ENCODE data around the gene CASKIN1. TPM values are rescaled to one million over a fixed set of nuclear protein-coding genes. Genes with fewer than 3 reads are reported as not detected.
A peak's percentile ranks its signal among the peaks of the same experiment; 100 is the strongest.

The CASKIN1 gene
- total RNA-seq, 1 experiment from 2014 or later = not detected

DNA sequence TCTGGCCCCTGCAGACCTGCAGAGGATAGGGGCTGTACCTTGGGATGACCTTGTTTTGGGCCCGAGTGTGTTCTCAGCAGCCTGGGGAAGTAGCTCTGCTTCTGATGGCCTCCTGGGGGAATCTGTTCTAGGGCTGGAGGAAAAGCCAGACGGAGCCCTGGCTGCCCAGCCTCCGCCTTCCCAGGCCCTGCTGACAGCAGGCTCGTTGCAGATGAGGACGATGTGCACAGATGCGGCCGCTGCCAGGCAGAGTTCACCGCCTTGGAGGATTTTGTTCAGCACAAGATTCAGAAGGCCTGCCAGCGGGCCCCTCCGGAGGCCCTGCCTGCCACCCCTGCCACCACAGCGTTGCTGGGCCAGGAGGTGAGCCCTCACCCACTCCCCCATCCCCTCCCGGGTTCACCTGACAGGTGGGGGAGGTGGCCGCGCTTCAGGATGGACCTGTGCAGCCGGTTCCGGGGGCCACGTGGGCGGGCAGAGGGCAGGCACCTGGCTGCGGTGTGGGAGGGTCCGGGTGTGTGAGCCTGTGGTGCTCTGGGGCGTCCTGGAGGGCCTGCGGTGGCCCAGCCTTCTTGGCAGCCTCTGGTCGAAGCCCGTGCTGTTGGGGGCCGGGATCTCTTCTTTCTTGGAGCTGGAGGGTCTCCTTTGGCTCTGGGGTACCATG is 31.9 kb upstream of the CASKIN1 start:
- Histone ChIP-seq H3K4me1 (replicated peaks) (peaks cover 20% of the 10 kb centered on the region), H3K36me3 (peaks cover 68% of the 10 kb centered on the region), H3K4me3 (no peak overlapping the region), H3K27ac (no peak overlapping the region), H3K9me3 (replicated peaks) (no peaks in the 10 kb centered on the region), H3K27me3 (replicated peaks) (no peaks in the 10 kb centered on the region)
- no peak for DNase-seq (ENCODE audit: low read depth in 1 of 2, low spot score in 2 of 2)

DNA sequence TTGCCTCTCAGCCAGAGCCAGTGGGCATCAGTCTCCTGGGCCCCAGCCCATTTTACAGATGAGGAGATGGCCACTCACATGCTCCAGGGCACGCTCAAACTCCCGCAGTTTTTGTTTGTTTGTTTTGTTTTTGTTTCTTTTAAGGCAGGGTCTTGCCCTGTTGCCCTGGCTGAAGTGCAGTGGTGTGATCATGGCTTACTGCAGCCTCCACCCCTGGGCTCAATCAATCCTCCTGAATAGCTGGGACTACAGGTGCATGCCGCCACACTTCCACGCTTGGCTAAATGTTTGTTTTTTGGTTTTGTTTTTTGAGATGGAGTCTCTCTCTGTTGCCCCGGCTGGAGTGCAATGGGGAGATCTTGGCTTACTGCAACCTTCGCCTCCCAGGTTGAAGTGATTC is 30.5 kb upstream of the CASKIN1 start:
- DNase-seq (ENCODE audit: low read depth in 1 of 2, low spot score in 2 of 2) = no peak
- Histone ChIP-seq H3K27me3 (replicated peaks) (no peaks in the 10 kb centered on the region), H3K36me3 (peaks cover 55% of the 10 kb centered on the region)

DNA sequence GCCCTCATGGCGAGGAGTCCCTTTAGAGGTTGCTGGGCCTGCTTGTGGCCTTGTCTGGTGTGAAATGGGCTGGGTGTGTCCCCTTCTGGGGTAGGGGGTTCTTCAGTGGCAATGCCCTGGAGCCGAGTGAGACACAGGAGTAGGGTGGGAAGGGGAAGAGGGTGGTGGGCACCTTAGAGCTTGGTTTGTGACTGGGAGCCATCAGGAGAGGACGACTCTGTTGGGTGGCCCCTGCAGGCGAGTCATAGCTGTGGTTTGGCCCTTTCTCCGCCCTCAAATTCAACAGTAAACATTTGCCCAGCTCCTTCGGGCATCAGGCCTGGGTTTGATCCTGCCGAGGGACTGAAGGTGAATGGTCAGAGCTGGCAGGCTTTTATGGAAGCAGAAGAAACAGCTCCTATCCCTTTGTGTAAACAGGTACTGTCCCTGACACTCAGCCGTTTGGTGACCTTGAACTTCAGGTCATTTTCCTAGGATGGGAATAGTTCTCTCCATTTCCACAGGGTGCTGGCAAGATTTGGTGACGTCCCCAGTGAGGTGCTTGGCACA is 29.9 kb upstream of the CASKIN1 start:
- Histone ChIP-seq H3K9me3 (replicated peaks) (no peaks in the 10 kb centered on the region), H3K4me1 (replicated peaks) (peaks cover 20% of the 10 kb centered on the region), H3K27me3 (replicated peaks) (no peaks in the 10 kb centered on the region), H3K27ac (no peak overlapping the region), H3K36me3 (peaks cover 49% of the 10 kb centered on the region), H3K4me3 (no peak overlapping the region)
- DNase-seq (ENCODE audit: low read depth in 1 of 2, low spot score in 2 of 2) = peak in 1 of 2 experiments; percentile 45

More for the DNA sequence above, 30.5 kb upstream of the CASKIN1 start:
- Histone ChIP-seq H3K9me3 (replicated peaks) (no peaks in the 10 kb centered on the region), H3K4me1 (replicated peaks) (peaks cover 20% of the 10 kb centered on the region), H3K4me3 (no peak overlapping the region), H3K27ac (no peak overlapping the region)

DNA sequence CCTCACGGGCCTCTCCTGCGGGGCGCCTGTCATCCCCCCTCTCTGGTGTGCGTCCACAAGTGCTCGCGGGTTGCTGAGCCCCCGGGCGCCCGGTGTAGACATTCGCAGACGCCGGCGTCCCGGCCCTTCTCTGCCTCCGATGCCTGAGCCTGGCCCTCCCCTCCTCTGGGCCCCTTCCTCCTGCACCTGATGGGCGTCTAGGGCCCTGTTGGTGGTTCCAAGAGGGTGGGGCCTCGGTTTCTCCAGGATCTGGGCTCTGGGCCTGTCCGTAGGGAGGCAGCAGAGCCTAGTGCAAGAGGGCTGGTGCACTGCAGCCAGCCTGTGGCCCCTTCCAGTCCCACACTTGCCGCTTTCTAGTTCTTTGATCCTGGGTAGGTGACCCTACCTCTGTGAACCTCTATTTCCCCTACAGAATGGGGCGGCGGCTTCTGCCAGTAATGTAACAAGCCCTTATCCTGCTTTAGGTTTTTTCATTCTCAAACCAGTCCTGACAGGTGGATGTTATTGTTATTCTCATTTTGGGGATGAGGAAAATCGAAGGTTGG is 27.6 kb upstream of the CASKIN1 start:
- Histone ChIP-seq H3K27ac (peak overlapping the region; percentile 25), H3K9me3 (replicated peaks) (no peaks in the 10 kb centered on the region), H3K27me3 (replicated peaks) (no peaks in the 10 kb centered on the region), H3K36me3 (peaks cover 29% of the 10 kb centered on the region), H3K4me3 (peak overlapping the region; percentile 83), H3K4me1 (replicated peaks) (peaks cover 20% of the 10 kb centered on the region)
- no peak for DNase-seq (ENCODE audit: low read depth in 1 of 2, low spot score in 2 of 2)

DNA sequence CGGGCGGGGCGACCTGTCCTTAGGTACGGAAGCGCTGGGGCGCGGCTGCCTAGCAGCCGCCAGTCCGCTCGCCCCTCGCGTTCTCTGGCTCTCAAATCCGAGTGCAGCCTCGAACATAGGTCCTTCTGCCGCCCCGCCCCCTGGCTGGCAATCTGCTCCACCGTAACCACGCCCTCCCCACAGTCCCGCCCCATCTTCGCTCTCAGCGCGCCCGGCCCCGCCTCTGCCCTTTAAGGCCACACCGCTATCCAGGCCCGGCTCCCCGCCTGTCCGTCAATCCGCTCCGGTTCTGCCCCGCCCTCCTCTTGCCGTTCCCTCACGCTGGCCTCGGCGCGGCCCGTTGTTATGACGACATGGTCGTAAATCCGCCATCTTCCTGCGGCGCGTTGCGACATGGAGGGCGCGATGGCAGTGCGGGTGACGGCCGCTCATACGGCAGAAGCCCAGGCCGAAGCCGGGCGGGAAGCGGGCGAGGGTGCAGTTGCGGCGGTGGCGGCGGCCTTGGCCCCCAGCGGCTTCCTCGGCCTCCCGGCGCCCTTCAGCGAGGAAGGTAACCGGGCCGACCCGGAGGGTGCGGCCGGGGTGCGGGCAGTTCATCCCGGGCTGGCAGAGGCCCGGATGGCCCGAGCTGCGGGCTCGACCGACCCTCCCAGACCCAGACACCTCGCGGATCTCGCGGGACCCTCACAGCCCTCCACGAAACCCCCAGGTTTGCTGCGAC is 27.0 kb upstream of the CASKIN1 start, which contains the start of gene E4F1:
Gene E4F1 (plus strand): TSS at position 371 of the 721 bp plus-strand sequence. CDS start 23 bp downstream, at position 394.
- H3K9me3 ChIP-seq (replicated peaks) = no peaks in the 10 kb centered on the region
- peak; percentile 97 to 100 for DNase-seq (ENCODE audit: low read depth in 1 of 2, low spot score in 2 of 2)

DNA sequence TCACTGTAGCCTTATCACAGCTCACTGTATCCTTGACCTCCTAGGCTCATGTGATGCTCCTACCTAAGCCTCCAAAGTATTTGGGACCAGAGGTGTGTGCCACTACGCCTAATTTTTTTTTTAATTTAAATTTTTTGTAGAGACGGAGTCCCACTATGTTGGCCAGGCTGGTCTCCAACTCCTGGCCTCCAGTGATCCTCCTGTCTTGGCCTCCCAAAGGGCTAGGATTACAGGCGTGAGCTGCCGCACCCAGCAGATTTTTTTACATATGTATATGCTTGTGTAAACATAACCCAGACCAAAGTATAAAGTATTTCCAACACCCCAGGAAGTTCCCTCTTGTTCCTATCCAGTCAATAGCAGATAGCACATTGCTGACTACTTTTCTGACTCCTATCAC is 19.9 kb upstream of the CASKIN1 start:
- Histone ChIP-seq H3K27ac (no peak overlapping the region), H3K4me1 (replicated peaks) (peaks cover 17% of the 10 kb centered on the region), H3K36me3 (peaks cover 25% of the 10 kb centered on the region), H3K4me3 (no peak overlapping the region), H3K27me3 (replicated peaks) (no peaks in the 10 kb centered on the region), H3K9me3 (replicated peaks) (peaks cover 3% of the 10 kb centered on the region)
- DNase-seq (ENCODE audit: low read depth in 1 of 2, low spot score in 2 of 2) = no peak

More for the DNA sequence above, 27.0 kb upstream of the CASKIN1 start, which contains the start of gene E4F1:
- Histone ChIP-seq H3K27ac (peak within 1 kb of the TSS; percentile 25), H3K36me3 (peaks cover 22% of the 10 kb centered on the region), H3K27me3 (replicated peaks) (no peaks in the 10 kb centered on the region), H3K4me3 (peak within 1 kb of the TSS; percentile 83), H3K4me1 (replicated peaks) (peaks cover 20% of the 10 kb centered on the region)

DNA sequence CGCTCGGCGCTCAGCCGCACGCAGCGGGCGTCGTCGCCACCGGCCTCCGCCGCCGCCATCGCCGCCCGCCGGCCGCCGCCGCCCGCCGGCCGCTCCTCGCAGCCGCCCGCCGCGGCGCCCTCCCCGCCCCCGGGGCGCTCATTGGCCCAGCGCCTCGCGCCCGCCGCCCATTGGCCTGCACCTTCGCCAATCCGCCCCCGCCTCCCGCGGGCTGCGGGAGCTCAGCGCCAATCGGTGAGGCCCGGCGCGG is 18.2 kb upstream of the CASKIN1 start, which contains the start of gene PGP:
Gene PGP (minus strand): TSS at position 122 of the 250 bp plus-strand sequence. CDS start 63 bp downstream, at position 59.
- peak in 1 of 2 experiments; percentile 99 for DNase-seq (ENCODE audit: low read depth in 1 of 2, low spot score in 2 of 2)
- H3K9me3 ChIP-seq (replicated peaks) = peaks cover 3% of the 10 kb centered on the region

DNA sequence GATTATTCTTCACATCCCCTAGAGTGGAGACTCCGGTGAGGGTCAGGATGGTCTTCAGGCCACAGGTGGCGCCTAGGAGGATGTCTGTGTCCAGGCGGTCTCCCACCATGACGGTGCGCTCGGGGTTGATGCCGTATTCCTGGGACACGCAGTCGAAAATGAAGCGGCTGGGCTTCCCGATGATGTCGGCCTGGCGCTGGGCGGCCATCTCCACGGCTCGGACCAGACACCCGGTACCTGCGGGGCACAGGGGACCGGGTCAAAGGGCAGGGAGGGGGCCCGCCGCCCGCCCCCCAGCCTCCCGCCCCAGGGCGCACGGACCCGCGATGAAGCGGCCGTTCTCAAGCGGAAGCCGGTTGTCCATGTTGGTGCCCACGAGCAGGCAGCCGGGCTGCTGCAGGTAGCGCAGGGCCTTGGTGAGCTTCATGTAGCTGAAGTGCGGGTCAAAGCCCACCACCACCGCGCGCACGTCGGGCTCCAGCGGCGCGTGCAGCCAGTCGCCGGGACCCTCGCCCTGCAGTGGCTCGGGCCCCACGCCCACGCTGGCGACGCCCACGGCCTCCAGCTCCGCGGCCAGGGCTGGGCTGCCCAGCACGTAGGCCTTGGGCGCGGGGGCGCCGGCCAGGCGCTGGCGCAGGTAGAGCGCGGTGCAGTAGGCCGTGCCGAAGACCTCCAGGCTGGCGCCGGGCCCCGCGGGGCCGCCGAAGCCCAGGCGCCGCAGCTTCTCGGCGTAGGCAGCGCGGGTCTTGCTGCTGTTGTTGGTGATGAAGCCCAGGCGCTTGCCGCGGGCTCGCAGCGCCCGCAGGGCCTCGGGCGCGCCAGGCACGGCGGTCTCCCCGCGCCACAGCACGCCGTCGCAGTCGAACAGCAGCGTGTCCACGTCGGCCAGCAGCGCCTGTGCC is 17.7 kb upstream of the CASKIN1 start:
- no peak for DNase-seq (ENCODE audit: low read depth in 1 of 2, low spot score in 2 of 2)
- Histone ChIP-seq H3K4me3 (peak overlapping the region; percentile 99), H3K9me3 (replicated peaks) (peaks cover 3% of the 10 kb centered on the region), H3K27ac (peak overlapping the region; percentile 56), H3K4me1 (replicated peaks) (peaks cover 17% of the 10 kb centered on the region), H3K36me3 (peaks cover 42% of the 10 kb centered on the region), H3K27me3 (replicated peaks) (no peaks in the 10 kb centered on the region)

More for the DNA sequence above, 18.2 kb upstream of the CASKIN1 start, which contains the start of gene PGP:
- Histone ChIP-seq H3K36me3 (peaks cover 36% of the 10 kb centered on the region), H3K27me3 (replicated peaks) (no peaks in the 10 kb centered on the region), H3K4me3 (peak within 1 kb of the TSS; percentile 99), H3K27ac (peak within 1 kb of the TSS; percentile 60), H3K4me1 (replicated peaks) (peaks cover 17% of the 10 kb centered on the region)

DNA sequence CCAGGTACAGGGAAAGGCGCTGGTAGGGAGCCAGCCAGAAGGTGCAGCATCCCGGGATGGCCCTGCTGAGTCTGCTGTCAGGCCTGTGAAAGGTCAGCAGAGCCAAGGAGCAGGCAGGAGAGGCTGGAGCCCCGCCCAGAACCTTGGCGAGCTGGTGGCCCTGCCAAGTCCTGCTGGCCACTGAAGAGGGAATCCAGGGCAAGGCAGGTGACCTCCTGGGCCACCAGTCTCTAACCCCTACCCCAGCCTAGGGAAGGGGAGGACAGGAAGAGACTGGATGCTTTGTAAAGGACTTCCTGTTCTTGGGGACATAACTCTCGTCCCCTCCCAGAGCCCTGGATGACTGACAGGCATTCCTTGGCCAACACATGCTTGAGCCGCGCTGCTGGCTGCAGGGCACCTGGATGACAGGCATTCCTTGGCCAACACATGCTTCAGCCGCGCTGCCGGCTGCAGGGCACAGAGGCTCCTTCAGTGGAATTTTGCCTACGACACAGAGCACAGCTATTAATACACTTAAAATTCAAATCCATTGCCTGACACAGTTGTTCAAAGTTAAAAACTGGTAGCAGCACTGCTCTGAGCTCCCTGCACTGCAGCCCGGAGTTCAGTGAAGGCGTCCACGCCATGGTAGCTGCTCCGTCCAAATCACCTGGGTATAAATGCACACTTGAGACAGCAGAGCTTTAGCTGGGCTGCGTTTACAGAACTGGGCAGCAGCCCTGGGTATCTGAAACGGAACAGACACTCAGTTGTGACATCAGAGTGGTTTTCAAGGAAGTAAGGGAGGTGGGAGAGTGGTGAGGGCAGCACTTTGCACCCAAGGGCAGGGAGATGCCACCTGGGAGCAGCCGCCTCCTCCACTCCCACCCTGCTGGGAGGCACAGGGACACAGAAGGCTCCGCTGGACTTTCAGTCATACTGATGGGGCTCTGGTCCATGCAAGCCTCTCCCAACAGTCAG is 16.2 kb upstream of the CASKIN1 start:
- Histone ChIP-seq H3K4me3 (peak overlapping the region; percentile 99), H3K9me3 (replicated peaks) (peaks cover 3% of the 10 kb centered on the region), H3K27ac (no peak overlapping the region), H3K36me3 (peaks cover 56% of the 10 kb centered on the region), H3K4me1 (replicated peaks) (peaks cover 17% of the 10 kb centered on the region), H3K27me3 (replicated peaks) (no peaks in the 10 kb centered on the region)
- DNase-seq (ENCODE audit: low read depth in 1 of 2, low spot score in 2 of 2) = no peak

DNA sequence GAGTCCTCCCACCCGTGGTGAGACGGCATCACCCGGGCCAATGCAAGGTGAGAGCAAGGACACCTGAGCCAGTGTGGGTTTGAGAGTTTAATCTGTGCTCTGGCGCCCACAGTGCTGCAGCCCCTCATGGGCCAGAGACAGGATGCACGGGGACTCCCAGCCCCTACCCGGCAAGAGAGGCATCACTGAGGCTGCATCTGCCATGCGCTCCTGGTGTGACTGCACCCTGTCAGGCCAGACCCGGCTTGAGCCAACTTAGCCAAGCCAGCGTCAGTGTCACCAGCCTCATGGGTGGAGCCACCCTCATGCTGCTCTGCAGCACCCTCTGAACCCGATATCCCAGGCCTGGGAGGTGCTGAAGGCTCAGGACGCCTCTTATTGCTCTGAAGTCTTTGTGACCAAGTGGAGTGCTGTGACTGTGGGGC is 15.5 kb upstream of the CASKIN1 start:
- Histone ChIP-seq H3K4me3 (no peak overlapping the region), H3K27ac (no peak overlapping the region), H3K4me1 (replicated peaks) (peaks cover 17% of the 10 kb centered on the region), H3K9me3 (replicated peaks) (peaks cover 3% of the 10 kb centered on the region), H3K36me3 (peaks cover 64% of the 10 kb centered on the region), H3K27me3 (replicated peaks) (no peaks in the 10 kb centered on the region)
- no peak for DNase-seq (ENCODE audit: low read depth in 1 of 2, low spot score in 2 of 2)

DNA sequence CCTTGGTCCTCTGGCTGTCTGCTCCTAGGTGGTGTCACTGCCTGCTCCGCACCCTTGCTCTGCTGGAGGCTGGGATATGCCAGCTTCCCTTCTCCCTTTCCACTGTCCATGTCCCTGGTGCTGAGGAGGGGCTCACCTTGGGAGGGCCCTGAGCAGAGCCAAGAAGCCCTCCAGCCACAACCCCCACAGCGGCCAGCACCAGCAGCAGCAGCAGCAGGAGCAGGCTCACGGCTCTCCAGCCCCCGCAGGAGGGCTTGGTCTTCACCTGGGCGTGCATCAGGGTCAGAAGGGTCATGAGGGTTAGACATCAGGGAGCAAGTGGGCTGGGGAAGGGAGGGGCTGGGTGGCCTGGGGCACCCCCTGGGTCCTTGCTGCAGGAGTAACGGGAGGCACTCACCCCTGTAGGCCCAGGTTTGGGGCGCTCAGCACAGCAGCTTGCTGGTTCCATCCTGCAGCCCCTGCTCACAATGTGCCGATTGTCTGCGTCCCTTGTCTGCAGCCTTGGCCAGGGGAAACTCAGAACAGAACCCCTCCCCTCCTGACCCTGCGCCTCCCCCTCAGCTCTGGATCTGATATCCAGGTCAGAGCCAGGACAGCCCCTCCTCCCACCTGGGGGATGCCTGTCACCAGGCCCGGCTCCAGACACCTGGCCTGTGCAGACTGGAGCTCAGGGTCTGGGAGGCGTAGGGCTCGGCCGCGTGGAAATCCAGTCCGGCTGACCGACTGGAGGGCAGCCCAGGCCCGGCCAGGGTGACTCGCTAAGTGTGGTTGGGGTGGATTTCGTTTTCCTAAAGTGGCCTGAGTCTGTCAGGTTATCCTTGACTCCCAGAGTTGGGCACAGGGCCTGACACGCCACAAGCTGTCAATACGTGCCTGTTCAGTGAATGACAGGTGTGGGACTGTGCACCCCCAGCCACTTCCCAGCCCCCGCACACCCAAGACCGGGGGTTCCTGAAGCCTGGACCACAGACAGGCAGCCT is 14.3 kb upstream of the CASKIN1 start, which contains the start of gene BRICD5:
Gene BRICD5 (minus strand): TSS at position 478 of the 980 bp plus-strand sequence. CDS start 30 bp downstream, at position 448.
- DNase-seq (ENCODE audit: low read depth in 1 of 2, low spot score in 2 of 2) = no peak
- H3K4me3 ChIP-seq = no peak within 1 kb of the TSS
- peaks cover 67% of the 10 kb centered on the region for H3K36me3 ChIP-seq
- no peak within 1 kb of the TSS for H3K27ac ChIP-seq
- H3K9me3 ChIP-seq (replicated peaks) = peaks cover 3% of the 10 kb centered on the region
- peaks cover 25% of the 10 kb centered on the region for H3K4me1 ChIP-seq (replicated peaks)
- no peaks in the 10 kb centered on the region for H3K27me3 ChIP-seq (replicated peaks)

Data from SJSA1 (cell line).